Lower lobe of right lung (tissue), 2 donors: ENCODE data around the gene TFAP2D. TPM values are rescaled to one million over a fixed set of nuclear protein-coding genes. Genes with fewer than 3 reads are reported as not detected.

Experiments used
- ATAC-seq, 2 donors: fragments of 200-7000 bp; cut with Tn5 transposase; one replicate each; pipeline ENCODE4 v1.9.1; 2020 to 2022; ENCODE audit warnings: mild to moderate bottlenecking in 2 of 2, moderate library complexity in 2 of 2
- DNase-seq: peaks from one replicate; pipeline ENCODE4 v3.0.0-alpha.2; 2020
- H3K27ac ChIP-seq: fragments of 200-600 bp; one replicate; pipeline ENCODE4 v1.8.0; 2022
- H3K27me3 ChIP-seq: fragments of 200-600 bp; one replicate; pipeline ENCODE4 v1.8.0; 2022; ENCODE audit warnings: low read depth
- H3K36me3 ChIP-seq: fragments of 200-600 bp; one replicate; pipeline ENCODE4 v1.8.0; 2022; ENCODE audit warnings: mild to moderate bottlenecking
- H3K4me1 ChIP-seq: fragments of 200-600 bp; one replicate; pipeline ENCODE4 v1.8.0; 2022
- H3K4me3 ChIP-seq: fragments of 200-600 bp; one replicate; pipeline ENCODE4 v1.8.0; 2022; ENCODE audit warnings: mild to moderate bottlenecking
- H3K9me3 ChIP-seq: fragments of 200-600 bp; one replicate; pipeline ENCODE4 v1.8.0; 2022
- intact Hi-C: fragments of 100-400 bp; cut with DNase I; formaldehyde crosslinking; loops from one replicate; pipeline ENCODE4 v1.11.0; 2022
- total RNA-seq: library from RNA; stranded (reverse); fragmentation: NEBNext Ultra II Directional; extraction: Animal tissue kit (Norgen Biotek cat#: 25700); gene quantifications from one replicate; pipeline ENCODE4 v1.2.1, GENCODE V29; 2021
- TF ChIP-seq, protein P1 (sequence below): fragments of 200-600 bp; IDR thresholded peaks from one replicate; pipeline ENCODE4 v1.8.0; 2022; ENCODE audit warnings: antibody characterized with exemption, mild to moderate bottlenecking
- donor health status: DM: no; HTN: yes; CAD: no; lungs with severe emphysema.

The TFAP2D gene
- total RNA-seq, 1 donor from 2014 or later: not detected

DNA sequence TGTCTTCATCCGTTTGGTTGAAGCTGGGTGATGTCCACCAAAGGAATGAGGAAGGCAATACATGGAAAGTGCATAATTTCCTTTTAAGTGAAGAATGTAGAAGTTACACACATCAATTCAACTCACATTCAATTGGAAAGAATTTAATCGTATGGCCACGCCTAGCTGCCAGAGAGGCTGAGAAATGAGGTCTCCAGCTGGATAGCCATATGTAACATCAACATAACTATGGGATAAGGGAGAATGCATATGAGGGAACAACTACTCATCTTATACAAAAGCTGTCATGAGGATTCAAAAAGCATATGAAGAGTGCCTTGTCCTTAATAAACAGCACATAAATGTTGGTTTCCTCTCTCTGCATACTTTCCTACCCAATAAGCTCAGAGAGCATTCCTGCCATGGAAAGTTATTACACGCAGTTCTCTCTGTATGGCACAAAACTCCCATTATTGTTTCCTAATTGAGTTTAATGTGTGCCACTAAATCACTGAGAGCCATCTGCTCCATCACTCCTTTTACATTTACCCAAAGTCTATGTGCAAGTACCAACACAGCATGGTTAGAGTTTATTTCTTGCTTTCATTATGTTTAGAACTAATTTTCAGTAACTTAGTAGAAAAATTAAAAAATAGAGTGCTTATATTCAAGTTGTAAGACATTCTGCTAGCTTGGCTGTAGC, 21.4 kb upstream of the TFAP2D start:
- H3K4me3 ChIP-seq: no peak overlapping the region
- DNase-seq (no peak), ATAC-seq (no peak)
- intact Hi-C loops: no loop called here
- H3K36me3 ChIP-seq: no peaks in the 10 kb centered on the region
- H3K27ac ChIP-seq: no peak overlapping the region
- no peaks in the 10 kb centered on the region for H3K4me1 ChIP-seq
- no peaks in the 10 kb centered on the region for H3K27me3 ChIP-seq
- H3K9me3 ChIP-seq: no peaks in the 10 kb centered on the region
- TF ChIP-seq, protein P1, sequence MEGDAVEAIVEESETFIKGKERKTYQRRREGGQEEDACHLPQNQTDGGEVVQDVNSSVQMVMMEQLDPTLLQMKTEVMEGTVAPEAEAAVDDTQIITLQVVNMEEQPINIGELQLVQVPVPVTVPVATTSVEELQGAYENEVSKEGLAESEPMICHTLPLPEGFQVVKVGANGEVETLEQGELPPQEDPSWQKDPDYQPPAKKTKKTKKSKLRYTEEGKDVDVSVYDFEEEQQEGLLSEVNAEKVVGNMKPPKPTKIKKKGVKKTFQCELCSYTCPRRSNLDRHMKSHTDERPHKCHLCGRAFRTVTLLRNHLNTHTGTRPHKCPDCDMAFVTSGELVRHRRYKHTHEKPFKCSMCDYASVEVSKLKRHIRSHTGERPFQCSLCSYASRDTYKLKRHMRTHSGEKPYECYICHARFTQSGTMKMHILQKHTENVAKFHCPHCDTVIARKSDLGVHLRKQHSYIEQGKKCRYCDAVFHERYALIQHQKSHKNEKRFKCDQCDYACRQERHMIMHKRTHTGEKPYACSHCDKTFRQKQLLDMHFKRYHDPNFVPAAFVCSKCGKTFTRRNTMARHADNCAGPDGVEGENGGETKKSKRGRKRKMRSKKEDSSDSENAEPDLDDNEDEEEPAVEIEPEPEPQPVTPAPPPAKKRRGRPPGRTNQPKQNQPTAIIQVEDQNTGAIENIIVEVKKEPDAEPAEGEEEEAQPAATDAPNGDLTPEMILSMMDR: no peak

DNA sequence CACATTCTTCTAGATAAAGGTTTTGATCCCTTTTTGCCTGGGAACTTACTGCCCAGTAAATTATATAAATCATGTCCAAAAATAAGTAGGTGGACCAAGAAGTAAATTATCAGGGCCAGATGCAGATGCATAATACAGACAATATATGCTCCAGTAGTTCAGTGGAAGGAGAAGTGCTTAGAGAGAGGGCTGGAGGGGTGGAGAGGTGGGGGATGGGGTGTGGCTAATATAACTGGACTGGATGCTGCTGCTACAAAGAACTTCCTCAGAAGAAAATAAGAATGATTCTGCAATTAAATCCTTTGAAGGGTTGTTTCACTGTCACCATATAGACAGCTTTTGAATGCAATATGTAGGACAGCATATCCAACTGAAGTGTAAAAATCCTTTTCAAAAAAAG, 14.8 kb upstream of the TFAP2D start:
- TF ChIP-seq, protein P1: no peak
- no peaks in the 10 kb centered on the region for H3K4me1 ChIP-seq
- H3K27me3 ChIP-seq: no peaks in the 10 kb centered on the region
- H3K9me3 ChIP-seq: no peaks in the 10 kb centered on the region
- H3K27ac ChIP-seq: no peak overlapping the region
- H3K4me3 ChIP-seq: no peak overlapping the region
- ATAC-seq (no peak), DNase-seq (no peak)
- intact Hi-C loops: no loop called here
- H3K36me3 ChIP-seq: no peaks in the 10 kb centered on the region

DNA sequence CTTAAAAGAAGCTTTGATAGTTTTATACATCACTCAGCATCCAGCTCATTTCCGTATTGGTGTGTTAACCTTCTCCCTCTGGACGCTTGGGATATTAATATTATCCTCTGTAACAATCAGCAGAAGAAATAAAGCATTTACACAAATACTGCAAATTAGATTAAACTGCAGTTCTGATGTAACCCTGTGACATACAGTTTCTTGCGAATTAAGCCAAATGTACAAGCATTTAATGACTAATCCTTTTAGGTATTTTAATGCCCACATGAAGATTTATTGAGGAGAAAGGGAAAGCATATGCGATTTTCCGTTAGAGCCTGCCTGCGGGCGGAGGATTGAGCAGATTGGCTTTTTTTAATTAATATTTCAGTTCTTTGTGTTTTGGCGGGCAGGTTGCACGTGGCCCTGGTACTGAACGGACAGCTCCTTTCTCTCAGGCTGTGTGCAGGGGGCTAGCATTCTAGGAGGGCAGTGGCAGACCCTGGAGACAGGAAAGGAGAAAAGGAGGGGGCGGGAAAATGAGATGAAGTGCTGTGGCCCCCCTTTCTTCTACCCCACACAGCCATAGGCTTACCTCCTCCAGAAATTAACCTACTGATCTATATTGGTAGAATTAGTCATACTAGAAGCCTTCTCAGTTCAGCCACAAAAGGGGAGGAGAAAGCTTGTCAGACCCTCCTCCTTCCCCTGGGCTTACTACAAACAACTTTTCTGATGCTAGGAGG, 14.1 kb upstream of the TFAP2D start:
- H3K9me3 ChIP-seq: no peaks in the 10 kb centered on the region
- TF ChIP-seq, protein P1: no peak
- DNase-seq: no peak
- H3K27me3 ChIP-seq: no peaks in the 10 kb centered on the region
- no peak for ATAC-seq
- no peaks in the 10 kb centered on the region for H3K4me1 ChIP-seq
- H3K27ac ChIP-seq: no peak overlapping the region
- no peaks in the 10 kb centered on the region for H3K36me3 ChIP-seq
- no peak overlapping the region for H3K4me3 ChIP-seq
- intact Hi-C loops: no loop called here

DNA sequence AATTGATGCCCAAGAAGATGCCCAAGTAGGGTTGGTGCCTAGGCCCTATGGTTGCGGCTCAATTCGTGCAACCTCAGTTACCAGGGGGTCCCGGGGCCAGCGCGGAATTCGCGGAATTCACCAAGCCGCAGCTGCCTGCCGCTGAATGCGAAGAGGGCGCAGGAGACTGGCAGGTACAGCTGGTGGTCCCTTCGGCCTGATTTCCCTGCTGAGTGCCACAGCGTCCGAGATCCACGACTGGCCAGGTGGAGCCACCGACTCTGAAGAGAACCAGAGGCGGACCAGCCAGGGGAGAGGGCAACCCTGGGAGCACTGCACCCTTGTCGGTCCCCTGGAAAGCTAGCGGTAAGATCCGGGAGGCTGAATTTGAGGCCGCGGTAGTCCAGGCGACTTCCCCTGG, 6.8 kb upstream of the TFAP2D start:
- ATAC-seq: no peak
- H3K27ac ChIP-seq: no peak overlapping the region
- no peak for DNase-seq
- TF ChIP-seq, protein P1: no peak
- no peaks in the 10 kb centered on the region for H3K36me3 ChIP-seq
- H3K9me3 ChIP-seq: no peaks in the 10 kb centered on the region
- peaks cover 55% of the 10 kb centered on the region for H3K27me3 ChIP-seq
- H3K4me3 ChIP-seq: no peak overlapping the region
- no peaks in the 10 kb centered on the region for H3K4me1 ChIP-seq
- intact Hi-C loops: no loop called here

DNA sequence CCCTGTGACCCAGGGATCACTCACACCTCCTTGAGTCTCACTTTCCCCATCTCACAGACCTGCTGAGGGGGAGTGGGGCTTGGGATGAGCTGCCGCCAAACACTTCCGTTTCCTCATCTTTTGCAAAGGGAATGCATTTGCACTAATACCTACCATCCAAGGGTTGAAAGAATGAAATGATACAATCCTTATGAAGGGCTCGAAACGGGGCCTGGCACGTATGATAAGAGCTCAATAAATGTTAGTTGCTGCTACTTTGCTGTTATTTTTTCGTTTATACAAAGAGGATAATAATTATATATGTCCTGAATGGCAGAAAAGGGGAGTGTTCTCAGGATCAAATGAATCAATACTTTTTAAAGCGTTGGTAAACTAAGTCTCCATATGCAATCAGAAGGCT, 6.1 kb upstream of the TFAP2D start:
- TF ChIP-seq, protein P1: no peak
- H3K4me3 ChIP-seq: no peak overlapping the region
- H3K27me3 ChIP-seq: peaks cover 56% of the 10 kb centered on the region

More for the DNA sequence above, 6.1 kb upstream of the TFAP2D start:
- DNase-seq (no peak), ATAC-seq (no peak)
- H3K9me3 ChIP-seq: no peaks in the 10 kb centered on the region
- intact Hi-C loops: no loop called here
- no peaks in the 10 kb centered on the region for H3K4me1 ChIP-seq
- H3K36me3 ChIP-seq: no peaks in the 10 kb centered on the region
- H3K27ac ChIP-seq: no peak overlapping the region
